ENCODE results near the gene LSM11.

LSM11 gene

DNA sequence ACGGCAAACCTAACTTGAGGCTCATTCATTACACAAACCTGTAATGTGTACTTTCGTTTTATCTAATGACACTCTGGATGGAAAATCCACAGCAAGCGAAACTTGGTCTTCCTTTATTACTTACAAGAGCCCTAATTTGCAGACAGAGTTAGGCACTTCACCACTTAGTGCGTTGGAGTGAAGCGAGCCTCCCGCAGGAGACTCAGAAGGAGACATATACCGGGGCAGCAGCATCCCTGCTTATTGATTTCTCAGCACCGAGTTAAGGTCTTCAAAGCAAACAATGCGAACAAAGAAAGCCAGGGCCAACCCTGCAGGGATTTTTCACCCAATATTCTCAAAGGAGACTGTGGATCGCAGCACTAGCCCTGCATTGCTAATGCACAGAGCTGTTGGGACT lies 28.6 kb downstream of the LSM11 start:
- no peak for DNase-seq (ENCODE audit: low read depth)

DNA sequence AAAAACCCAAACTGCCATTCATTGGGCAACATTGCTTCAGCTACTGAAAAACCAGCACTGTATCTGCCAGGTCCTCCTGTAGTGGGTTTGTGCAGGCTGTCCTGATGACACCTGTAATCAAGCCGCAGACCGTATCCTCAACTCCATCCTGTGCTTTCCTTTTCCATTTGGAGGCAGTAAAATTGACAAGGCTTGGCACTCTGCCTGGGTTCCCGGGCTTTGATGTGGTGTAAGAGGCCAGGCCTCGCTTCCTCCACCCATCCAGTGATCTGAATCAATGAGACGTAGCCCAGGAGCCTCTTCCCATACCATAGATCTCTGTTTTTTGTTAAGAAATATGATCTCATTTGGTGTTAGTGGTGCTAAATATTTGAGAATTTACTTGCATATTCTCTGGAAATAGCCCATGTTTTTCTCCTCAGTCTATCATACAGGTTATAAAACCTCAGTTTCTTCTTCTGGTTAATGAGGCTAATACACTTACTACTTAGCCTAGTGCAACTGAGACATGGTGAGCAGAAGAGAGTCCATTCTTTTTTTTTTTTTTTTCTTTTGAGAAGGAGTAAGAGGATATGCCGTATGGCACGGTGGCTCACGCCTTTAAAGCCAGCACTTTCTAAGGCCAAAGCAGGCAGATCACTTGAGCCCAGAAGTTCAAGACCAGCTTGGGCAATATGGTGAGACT lies 34.8 kb downstream of the LSM11 start:
- DNase-seq (ENCODE audit: low read depth) = no peak

DNA sequence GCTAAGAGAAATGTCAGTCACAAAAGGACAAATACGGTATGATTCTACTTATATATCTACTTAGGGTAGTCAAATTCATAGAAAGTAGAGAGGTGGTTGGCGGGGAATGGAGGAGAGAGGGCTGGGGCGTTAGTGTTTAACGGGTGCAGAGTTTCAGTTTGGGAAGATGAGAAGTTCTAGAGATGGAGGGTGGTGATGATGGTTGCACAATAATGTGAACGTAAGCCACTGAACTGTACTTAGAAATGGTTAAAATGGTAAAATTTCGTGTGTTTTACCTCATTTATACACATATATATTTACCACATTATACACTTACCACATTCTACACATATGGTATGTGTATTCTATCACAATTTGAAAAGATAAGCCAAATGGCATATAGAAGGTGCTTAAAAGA lies 35.7 kb downstream of the LSM11 start:
- DNase-seq (ENCODE audit: low read depth) = no peak

DNA sequence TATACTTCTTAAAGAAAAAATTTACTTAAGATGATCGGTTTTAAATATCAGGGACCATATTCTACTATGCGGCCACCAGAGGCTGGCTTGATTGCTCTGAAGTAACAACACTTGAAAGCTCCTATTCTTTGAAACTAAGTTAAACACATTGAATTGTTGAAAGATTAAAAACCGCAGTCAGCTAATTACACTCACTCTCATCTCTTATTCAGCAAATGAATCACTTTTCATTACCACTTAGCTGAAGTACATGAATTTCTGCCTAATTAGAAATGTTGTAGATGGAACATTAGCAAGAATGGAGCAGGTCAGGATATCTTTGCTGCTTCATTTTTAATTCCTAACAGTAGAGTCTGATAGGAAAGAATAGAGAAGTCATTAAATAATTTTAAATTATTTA lies 42.3 kb downstream of the LSM11 start:
- DNase-seq (ENCODE audit: low read depth) = no peak

DNA sequence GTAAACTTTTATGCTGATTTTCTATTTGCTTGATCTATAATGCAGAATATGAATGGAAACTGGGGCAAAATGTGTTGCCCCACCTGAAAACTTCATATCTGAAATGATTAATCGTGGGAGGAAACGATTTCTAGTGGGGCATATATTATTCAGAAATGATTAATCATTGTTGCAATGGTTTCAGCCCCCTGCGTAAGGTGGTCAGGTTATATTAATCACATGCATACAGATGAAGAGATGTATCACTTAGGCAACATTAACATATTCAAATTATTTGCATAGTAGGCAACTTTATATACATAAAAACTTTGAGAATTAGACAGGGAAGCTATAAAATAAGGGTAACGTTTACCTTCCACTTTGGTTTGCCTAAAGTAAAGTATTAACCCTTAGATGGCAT lies 49.8 kb downstream of the LSM11 start:
- DNase-seq (ENCODE audit: low read depth) = no peak

DNA sequence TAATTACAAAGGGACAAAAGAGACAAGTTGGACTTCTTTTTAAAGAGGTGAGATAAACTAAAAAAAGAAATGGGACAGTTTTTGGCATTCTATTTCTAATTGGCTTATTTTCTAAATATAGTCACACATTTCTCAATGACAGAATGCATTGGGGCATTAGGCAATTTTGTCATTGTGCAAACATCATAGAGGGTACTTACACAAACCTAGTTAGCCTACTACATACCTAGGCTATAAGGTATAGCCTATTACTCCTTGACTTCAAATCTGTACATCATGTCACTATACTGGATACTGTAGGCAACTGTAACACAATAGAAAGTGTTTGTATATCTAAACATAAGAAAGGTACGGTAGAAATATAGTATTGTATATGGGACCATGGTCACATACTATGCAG lies 56.1 kb downstream of the LSM11 start:
- DNase-seq (ENCODE audit: low read depth) = no peak

DNA sequence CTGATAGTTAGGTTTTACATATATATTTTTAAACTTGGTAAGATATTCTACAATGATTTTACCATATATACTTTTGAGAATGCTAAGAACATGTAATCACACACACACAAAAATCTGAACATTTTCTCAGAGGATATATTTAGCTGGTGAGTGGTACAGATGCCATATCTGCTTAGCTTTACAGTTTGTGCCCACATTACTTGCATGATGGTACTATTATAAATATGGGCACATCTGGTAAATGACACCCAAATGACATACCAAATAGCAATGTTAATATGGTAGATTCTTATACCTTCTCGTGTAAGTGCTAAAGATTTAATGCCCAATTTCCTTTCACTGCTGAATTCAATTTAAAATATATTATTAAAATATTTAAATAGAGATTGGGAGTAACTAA lies 56.6 kb downstream of the LSM11 start:
- no peak for DNase-seq (ENCODE audit: low read depth)

DNA sequence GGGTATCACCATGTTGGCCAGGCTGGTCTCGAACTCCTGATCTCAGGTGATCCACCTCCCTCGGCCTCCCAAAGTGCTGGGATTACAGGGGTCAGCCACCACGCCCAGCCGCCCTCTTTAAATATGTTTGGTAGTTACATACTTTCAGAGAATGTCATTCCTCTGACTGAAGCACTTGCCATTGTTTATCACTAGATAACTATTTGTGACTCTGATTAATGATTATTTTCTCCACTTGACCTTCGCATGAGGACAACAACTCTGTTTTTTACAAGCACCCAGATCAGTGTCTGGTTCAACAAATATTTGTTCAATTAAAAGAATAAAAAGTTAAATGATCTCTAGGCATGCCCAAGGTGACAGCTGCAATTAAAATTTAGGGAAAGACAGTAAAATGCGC lies 59.2 kb downstream of the LSM11 start:
- DNase-seq (ENCODE audit: low read depth) = no peak

DNA sequence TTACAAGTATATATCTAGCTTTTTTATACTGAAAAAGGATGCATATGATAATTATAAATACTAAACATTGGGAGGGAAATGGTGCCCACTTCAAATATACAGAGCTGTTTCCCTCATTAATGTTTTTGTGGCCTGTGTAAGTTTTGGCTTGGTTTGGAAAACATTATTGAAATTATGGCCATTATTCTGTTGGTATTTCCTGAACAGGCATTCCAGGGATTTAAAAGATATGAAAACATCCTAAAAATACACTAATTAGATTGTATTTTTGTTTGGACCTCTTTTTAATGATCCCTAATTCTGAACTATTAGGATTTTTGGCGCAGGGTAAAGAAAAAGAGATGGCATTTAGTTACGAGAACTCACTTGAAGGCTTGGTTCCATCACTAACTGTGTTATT lies 64.5 kb downstream of the LSM11 start:
- DNase-seq (ENCODE audit: low read depth) = no peak
